GM19351 (cell line): ENCODE results near the gene UBE2S.
A peak's percentile ranks its signal among the peaks of the same experiment; 100 is the strongest.

ENCODE experiments used
- ATAC-seq: cut with Tn5 transposase; IDR thresholded peaks from one replicate; pipeline ENCODE4 v1.9.1; 2021; ENCODE audit warnings: mild to moderate bottlenecking, moderate library complexity; ENCODE audit not compliant: unreplicated experiment

Gene UBE2S

DNA sequence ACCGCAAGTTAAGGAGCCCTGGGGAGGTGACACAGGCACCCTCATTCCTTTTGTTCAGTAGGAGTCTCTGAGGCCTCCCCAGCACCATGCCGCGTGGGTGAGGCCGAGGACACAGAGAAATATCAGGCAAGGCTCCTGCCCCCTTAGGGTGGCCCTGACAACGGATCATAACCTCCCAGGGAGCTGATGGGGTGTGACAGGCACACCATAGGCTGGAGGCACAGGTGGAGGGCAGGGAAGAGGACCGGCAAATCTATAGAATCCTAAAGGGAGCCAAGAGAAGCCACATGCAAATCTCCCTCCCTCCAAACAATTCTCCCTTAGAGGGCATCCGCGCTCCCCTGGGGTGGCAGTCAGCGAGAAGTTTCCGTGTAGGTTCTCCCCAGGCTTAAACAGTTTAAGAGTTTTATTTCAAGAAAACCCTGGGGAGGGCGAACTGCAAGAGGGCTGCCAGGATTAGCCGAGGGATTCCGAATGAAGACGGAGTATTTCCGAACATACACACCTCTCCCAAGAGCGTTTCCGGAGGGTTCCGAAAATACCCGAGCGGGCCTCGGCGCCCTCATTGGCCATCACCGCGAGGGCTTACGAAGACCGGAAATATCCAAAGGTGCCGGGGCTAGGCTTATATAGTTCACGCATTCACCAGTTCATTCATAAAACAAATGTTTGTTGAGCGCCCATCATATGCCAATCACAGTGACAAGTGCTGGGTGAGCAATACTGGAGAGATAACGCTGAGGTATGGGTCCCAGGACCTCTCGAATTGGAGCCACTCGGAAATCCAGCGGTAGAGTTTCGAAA, 22.5 kb downstream of the UBE2S start:
- peak; percentile 41 for ATAC-seq

GRCh38 chr19:55384131-55384919, 23.3 kb downstream of the UBE2S start, which contains the start of gene TMEM238:
TSS of gene TMEM238 (minus strand) at chr19:55384292. CDS start at chr19:55384259, 33 bp downstream.
- ATAC-seq: peak; percentile 17

GRCh38 chr19:55383279-55384130, 24.1 kb downstream of the UBE2S start:
- ATAC-seq: peak; percentile 31

GRCh38 chr19:55382522-55383054, 25.0 kb downstream of the UBE2S start:
- no peak for ATAC-seq

DNA sequence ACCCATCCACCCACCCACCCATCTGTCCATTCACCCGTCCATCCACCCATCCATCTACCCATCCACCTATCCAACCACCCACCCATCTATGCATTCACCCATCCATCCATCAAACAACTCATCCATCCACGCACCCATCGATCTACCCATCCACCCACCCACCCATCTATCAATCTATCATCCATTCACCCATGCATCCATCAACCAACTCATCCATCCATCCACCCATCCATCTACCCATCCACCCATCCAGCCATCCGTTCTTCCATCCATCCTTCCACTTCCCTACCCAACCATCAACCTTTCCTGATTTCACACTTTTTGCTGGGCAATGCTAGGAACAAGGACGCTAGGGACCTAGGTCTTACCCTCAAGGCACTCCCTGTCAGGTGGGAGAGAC, 25.6 kb downstream of the UBE2S start:
- ATAC-seq: no peak

DNA sequence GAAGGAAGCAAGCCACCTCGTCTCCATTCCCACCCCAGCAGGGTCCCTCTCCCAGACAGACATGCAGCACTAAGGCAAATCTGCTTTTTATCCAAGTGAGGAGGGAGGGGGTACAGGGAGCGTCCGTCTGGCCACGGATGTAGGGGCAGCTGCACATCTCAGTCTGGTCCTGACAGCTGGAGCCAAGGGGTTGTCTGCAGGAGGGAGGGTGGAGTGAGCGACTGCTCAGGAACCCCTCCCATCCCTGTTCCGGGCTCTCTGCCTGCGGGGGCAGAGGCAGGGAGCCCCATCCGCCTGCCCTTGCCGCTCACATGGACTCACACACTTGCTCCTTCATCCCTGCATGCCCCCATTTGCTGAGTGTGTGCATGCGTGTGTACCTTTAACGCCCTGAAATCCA, 28.4 kb downstream of the UBE2S start:
- ATAC-seq: no peak

GRCh38 chr19:55377356-55378131, 30.0 kb downstream of the UBE2S start:
- no peak for ATAC-seq

DNA sequence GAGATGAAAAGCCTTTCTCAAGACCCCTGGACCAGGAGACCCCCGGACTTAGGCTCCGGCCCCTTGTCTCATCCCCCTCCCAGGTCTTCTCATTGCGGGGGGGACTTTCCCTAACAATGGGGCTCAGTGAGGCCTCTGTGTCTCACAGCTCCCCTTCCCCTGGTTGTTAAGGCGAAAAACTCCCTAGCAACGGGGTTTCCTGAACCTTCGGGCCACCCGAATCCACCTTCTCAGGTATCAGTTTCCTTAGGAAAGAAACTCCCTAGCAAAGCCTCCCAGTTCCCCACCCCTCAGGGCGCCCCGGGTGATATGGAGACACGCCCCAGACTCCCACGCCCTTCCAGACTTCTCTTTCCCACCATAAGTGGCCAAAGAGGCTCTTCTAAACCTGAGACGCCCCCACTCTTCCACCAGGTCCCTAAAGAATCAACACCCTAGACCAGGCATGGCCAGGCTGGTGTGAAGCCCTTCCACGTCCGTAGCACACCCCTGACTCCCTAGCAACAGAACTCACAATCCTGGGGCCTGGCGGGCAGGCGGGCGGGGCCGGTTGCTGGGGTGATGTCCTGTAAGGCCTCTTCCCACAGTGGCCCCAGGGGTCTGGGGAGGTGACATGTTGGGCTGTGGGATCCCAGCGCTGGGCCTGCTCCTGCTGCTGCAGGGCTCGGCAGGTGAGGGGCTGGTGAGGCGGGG, 31.2 kb downstream of the UBE2S start, which contains the start of gene TMEM190:
Gene TMEM190, plus strand, starts transcription at position 586 of the 693 bp plus-strand sequence. Its CDS starts 28 bp downstream, at position 614.
- ATAC-seq: no peak

- no peak for ATAC-seq
Observed at GRCh38 chr19:55373993-55374757, 33.4 kb downstream of the UBE2S start.

GRCh38 chr19:55373306-55373992, 34.1 kb downstream of the UBE2S start:
- no peak for ATAC-seq

DNA sequence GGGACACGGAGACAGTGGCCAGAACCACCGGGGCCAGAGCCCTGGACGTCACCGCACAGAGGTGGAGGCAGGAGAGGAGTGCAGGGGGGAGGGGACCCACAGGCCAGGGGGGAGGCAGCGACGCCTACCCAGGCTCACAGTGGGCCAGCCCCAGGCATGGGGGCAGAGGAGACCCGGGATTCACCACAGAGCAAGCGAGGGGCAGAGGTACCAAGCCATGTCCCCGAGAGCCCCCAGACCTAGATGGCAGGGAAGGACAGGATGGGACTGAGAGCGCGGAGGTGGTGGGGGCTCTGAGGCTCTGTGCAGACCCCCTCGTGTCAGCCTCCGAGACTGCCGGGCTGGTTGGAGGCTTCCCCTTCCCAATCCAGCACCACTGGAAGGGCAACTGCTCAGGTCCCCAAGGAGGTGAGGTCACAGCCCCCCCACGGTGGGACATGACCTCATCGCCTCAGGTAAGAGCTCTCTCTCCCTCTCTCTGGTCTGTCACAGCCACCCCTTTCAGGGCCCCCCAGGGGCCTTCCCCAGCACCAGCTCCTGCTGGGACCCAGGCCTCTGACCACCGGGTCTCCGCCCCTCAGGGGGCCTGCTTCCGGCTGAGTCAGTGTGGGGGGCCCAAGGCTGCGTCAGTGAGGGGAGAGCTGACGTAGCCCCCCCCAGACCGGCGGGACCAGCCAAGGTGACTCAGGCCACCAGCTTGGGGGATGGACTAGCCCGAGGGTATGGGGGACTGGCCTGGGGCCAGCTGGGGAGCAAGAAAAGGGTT, 35.1 kb downstream of the UBE2S start:
- ATAC-seq: no peak

DNA sequence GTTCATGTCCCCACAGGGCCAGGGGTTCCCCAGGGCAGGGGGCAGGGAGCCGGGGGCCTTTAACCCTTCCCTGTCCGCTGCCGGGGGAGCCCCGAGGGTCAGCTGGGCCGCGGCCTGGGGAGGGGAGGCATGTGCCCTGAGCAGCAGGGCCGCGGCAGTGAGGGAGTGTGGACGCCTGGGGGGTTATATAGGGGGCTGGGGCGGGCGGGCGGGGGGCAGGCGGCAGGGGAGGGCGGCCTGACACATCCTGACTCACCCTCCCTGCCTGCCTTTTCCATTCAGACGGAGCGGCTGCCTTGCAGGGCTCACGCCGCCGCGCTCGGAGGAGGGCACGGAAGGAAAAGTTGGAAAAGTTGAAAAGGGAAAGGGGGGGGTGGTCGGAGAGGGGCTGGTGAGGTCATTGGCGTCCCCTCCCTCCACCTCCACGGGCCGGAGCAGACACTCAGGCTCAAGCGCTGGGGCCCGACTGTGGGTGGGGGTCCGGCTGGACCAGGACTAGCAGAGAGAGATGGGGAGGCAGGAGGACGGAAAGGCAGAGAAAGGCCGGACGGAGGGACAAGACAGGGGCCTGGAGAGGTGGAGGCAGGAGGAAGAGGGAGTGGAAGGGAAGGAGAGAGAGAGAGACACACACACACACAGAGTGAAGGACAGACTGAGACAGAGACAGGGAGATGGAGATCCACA, 37.1 kb downstream of the UBE2S start, which contains the start of gene IL11:
Gene IL11, minus strand, starts transcription at position 159 of the 684 bp plus-strand sequence. Its CDS starts 153 bp downstream, at position 6.
- no peak for ATAC-seq

DNA sequence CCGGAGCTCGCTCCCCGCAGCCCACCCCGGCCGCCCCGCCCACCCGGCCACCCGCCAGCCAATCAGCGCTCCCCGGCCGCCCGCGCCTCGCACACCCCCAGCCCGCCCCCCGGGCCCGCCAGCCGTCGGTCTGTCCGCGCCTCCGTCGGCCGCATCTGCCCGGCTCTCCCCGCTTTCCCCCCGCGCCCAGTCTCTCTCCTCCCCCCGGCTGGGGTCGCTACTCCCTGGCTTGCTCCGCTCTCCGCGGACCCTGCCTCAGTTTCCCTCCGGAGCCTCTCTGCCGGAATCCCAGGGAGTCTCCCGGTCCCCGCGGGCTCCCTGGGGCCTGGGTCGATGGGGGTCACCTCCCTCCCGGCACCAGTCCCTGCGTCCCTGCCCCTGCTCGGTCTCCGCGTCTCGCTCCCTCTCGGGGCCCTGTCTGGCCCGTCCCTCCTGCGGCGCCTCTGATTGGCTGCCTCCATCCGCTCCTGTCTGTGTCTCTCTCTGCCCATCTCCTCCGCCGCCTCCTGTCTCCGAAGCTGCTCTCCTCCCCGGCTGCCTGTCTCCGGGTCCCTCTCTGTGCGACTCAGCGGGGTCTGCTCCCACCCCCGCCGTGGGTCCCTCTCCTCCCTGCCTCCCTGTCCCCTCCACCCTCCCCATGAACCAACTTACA, 37.8 kb downstream of the UBE2S start:
- no peak for ATAC-seq

DNA sequence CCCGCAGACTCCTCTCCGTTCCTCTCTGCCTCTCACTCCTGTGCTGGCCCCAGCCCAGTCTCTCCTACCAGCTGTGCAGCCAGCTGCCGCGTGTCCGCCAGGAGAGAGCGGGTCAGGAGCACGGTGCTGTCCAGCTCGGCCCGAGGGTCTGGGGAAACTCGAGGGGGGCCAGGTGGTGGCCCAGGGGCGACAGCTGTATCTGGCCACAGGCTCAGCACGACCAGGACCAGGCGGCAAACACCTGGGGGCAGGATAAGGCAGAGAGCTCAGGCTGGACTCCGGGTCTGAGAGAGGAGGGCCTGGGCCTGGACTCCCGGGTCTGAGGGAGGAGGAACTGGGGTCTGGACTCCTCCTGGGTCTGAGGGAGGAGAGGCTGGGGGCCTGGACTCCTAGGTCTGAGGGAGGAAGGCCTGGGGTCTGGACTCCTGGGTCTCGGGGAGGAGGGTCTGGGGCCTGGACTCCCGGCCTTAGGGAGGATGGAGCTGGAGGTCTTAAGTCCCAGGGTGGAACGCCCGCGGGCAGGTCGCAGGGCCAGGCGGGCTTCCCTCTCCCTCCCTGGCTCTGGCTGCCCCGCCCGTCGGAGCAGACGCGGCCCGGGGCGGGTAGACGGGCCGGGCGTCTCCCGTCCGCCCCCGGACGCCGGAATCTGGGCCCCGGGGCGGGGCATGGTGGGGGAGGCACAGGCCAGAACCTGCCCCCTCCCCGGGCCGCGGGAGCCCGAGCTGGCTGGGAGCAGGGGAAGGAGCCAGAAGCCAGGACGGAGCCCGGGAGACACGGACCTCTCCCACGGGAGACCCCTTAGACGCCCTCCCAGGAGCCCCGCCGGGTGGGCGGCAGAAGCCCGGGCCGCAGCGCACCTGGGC, 38.7 kb downstream of the UBE2S start:
- no peak for ATAC-seq

- no peak for ATAC-seq
Observed at GRCh38 chr19:55368106-55368505, 39.5 kb downstream of the UBE2S start.
